MCF 10A (cell line): ENCODE data around the gene DOHH. TPM values are rescaled to one million over a fixed set of nuclear protein-coding genes. Genes with fewer than 3 reads are reported as not detected.

Experiments used
- BruUV-seq: library from RNA; stranded (reverse); fragments of 400-500 nt; replicated peaks from 2 replicates; lab custom pipeline; 2021; lab: Mats Ljungman, UMichigan
- CTCF ChIA-PET: fragments of 300-600 bp; sonication (Branson Sonifier 250); formaldehyde crosslinking; extraction: SDS; loops from one replicate; lab custom pipeline; 2021; ENCODE audit warnings: antibody characterized with exemption, inconsistent platforms; lab: Yijun Ruan, JAX
- POLR2A ChIA-PET: fragments of 300-600, 350-650 bp; sonication (Branson Sonifier 250); formaldehyde crosslinking; extraction: SDS; loops from one replicate; lab custom pipeline; 2020; ENCODE audit warnings: antibody characterized with exemption, inconsistent platforms; lab: Yijun Ruan, JAX
- DNase-seq: peaks from one replicate; pipeline ENCODE4 v3.0.0-alpha.2; 2018; ENCODE audit not compliant: unreplicated experiment
- H3K27ac Mint-ChIP-seq: one replicate; pipeline ENCODE4 v1.8.0; 2022; ENCODE audit warnings: mild to moderate bottlenecking, low read depth, mixed read lengths; ENCODE audit not compliant: unreplicated experiment
- H3K27me3 Mint-ChIP-seq: one replicate; pipeline ENCODE4 v1.8.0; 2022; ENCODE audit warnings: mixed read lengths; ENCODE audit not compliant: insufficient read depth, unreplicated experiment
- H3K36me3 Mint-ChIP-seq: one replicate; pipeline ENCODE4 v1.8.0; 2022; ENCODE audit warnings: mild to moderate bottlenecking, moderate library complexity, mixed read lengths; ENCODE audit not compliant: insufficient read depth, unreplicated experiment
- H3K4me1 Mint-ChIP-seq: one replicate; pipeline ENCODE4 v1.8.0; 2022; ENCODE audit warnings: mixed read lengths; ENCODE audit not compliant: insufficient read depth, unreplicated experiment
- H3K4me3 Mint-ChIP-seq: one replicate; pipeline ENCODE4 v1.8.0; 2022; ENCODE audit warnings: mild to moderate bottlenecking, moderate library complexity, mixed read lengths; ENCODE audit not compliant: unreplicated experiment
- H3K9me3 Mint-ChIP-seq: one replicate; pipeline ENCODE4 v1.8.0; 2022; ENCODE audit warnings: mixed read lengths; ENCODE audit not compliant: unreplicated experiment
- CTCF ChIP-seq: fragments of 200-600 bp; IDR thresholded peaks from one replicate; pipeline ENCODE4 v1.8.0; 2022; ENCODE audit warnings: antibody characterized with exemption, mild to moderate bottlenecking; ENCODE audit not compliant: unreplicated experiment
- intact Hi-C: fragments of 100-400 bp; cut with micrococcal nuclease; formaldehyde crosslinking; loops from 2 replicates; pipeline ENCODE4 v1.14.1; 2022
- total RNA-seq: library from RNA; stranded (reverse); gene quantifications from 2 replicates; pipeline ENCODE4 v1.2.3, GENCODE V29; 2022

Gene DOHH
- total RNA-seq, 1 experiment from 2014 or later: 16.3 TPM

- DNase-seq: no peak
- Mint-ChIP-seq H3K36me3 (no peaks in the 10 kb centered on the region), H3K27ac (no peak overlapping the region), H3K27me3 (no peaks in the 10 kb centered on the region), H3K9me3 (no peaks in the 10 kb centered on the region), H3K4me1 (peaks cover 4% of the 10 kb centered on the region), H3K4me3 (no peak overlapping the region)
- POLR2A ChIA-PET: no interaction called here
- CTCF ChIA-PET: no interaction called here
- BruUV-seq: no TSS peak
- intact Hi-C loops: no loop called here
- no peak for TF ChIP-seq CTCF
Measured at GRCh38 chr19:3475449-3475848, 25.0 kb downstream of the DOHH start.

GRCh38 chr19:3474614-3475013 lies 25.9 kb downstream of the DOHH start:
- no TSS peak for BruUV-seq
- no peak for DNase-seq
- POLR2A ChIA-PET: no interaction called here
- no peaks in the 10 kb centered on the region for H3K9me3 Mint-ChIP-seq
- TF ChIP-seq CTCF: no peak
- H3K36me3 Mint-ChIP-seq: no peaks in the 10 kb centered on the region
- CTCF ChIA-PET: interaction anchor here (0.7 to 2.8 kb wide), 3 partner anchors 9 to 174 kb away, joined by 3 to 22 read pairs (median 3); partner anchors contain the start of gene SMIM44
- H3K27me3 Mint-ChIP-seq: no peaks in the 10 kb centered on the region
- intact Hi-C loops: no loop called here
- no peak overlapping the region for H3K27ac Mint-ChIP-seq
- peaks cover 6% of the 10 kb centered on the region for H3K4me1 Mint-ChIP-seq
- no peak overlapping the region for H3K4me3 Mint-ChIP-seq

DNA sequence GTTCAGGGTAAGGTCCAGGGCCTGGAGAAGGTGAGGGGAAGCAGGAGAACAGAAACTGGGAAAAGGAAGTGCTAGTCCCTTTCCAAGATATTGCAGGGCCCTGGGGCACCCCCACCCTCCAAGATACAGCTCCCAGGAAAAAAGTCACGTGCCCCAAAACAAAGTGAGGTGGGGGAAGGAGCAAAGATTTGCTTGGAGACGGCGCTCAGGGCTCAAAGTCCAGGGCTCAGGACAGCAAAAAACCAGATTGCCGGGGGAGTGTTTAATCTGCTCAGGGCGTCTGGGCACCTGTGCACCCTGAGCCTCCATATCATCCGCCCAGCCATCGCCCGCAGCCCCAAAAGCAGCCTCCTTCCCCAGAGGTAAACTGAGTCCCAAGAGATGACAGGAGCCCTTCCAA lies 26.5 kb downstream of the DOHH start:
- Mint-ChIP-seq H3K27me3 (no peaks in the 10 kb centered on the region), H3K36me3 (peaks cover 6% of the 10 kb centered on the region), H3K9me3 (no peaks in the 10 kb centered on the region), H3K4me1 (peaks cover 6% of the 10 kb centered on the region), H3K27ac (no peak overlapping the region), H3K4me3 (no peak overlapping the region)
- no peak for TF ChIP-seq CTCF
- BruUV-seq: no TSS peak
- CTCF ChIA-PET: interaction anchor here (0.7 to 4.2 kb wide), 6 partner anchors 9 to 345 kb away, joined by 3 to 51 read pairs (median 6); partner anchors contain the start of gene SMIM44
- intact Hi-C loops: no loop called here
- POLR2A ChIA-PET: no interaction called here
- DNase-seq: no peak

DNA sequence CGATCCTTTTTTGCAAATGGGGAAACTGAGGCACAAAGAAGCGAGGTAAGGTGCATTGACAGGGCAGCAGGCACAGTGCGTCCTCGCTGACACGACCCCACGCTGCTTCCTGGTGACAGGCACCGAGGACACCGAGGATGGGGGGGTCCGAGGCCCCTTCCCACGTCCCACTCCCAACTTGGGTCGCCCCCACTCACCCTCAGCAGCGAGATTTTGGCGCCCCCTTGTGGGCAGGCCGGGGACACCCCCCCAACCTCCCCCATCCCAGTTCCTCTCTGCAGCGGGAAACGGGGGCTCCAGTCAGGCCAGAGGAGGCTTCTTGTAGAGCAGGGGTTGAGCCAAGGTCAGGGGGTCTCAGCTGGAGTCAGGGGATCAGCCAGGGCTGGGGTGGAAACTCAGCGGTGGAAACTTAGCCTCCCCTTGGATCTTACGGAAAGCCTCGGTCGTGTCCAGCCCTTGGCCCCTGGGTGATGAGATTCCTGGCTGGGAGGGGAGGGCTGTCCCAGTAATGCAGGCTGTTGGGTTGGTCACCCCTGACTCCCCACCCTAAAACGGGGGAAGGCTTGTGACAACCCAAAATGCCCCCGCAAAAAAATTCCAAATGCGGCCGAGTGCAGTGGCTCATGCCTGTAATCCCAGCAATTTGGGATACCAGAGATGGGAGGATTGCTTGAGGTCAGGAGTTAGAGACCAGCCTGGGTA lies 28.4 kb downstream of the DOHH start:
- no peak overlapping the region for H3K4me3 Mint-ChIP-seq
- H3K4me1 Mint-ChIP-seq: peaks cover 6% of the 10 kb centered on the region
- intact Hi-C loops: loop anchor here (1.0 kb wide), 2 partner anchors 43 to 167 kb away; no protein-coding TSS in a partner anchor
- no peak overlapping the region for H3K27ac Mint-ChIP-seq
- H3K9me3 Mint-ChIP-seq: no peaks in the 10 kb centered on the region
- BruUV-seq: no TSS peak
- DNase-seq: peak; percentile 34
- ChIA-PET POLR2A (interaction anchor here (0.8 to 1.7 kb wide), 2 partner anchors 42 to 167 kb away, joined by 3 to 10 read pairs; no protein-coding TSS in a partner anchor), CTCF (interaction anchor here (0.6 to 5.1 kb wide), 38 partner anchors 8 to 719 kb away, joined by 3 to 55 read pairs (median 4); partner anchors contain the start of genes DOHH and SMIM44)
- TF ChIP-seq CTCF: peak; percentile 79
- peaks cover 18% of the 10 kb centered on the region for H3K36me3 Mint-ChIP-seq
- H3K27me3 Mint-ChIP-seq: no peaks in the 10 kb centered on the region
